GM08714 (cell line): ENCODE measurements around the gene STAT5A.
"Not testable (repeated sequence)": the region's sequence is repeated elsewhere in the genome, so short reads cannot be mapped to it uniquely, and the experiment has no call there.

Experiments
- H3K4me3 ChIP-seq: fragments of 200-500 bp; sonication (Bioruptor generic); 2 replicates; pipeline ENCODE4 v1.5.1; 2014; ENCODE audit warnings: mild to moderate bottlenecking, low read length, inconsistent platforms
- ZNF274 ChIP-seq: IDR thresholded peaks from 2 replicates; pipeline ENCODE4 v1.6.1; 2012; ENCODE audit warnings: mild to moderate bottlenecking, low read depth, low read length

STAT5A gene

DNA sequence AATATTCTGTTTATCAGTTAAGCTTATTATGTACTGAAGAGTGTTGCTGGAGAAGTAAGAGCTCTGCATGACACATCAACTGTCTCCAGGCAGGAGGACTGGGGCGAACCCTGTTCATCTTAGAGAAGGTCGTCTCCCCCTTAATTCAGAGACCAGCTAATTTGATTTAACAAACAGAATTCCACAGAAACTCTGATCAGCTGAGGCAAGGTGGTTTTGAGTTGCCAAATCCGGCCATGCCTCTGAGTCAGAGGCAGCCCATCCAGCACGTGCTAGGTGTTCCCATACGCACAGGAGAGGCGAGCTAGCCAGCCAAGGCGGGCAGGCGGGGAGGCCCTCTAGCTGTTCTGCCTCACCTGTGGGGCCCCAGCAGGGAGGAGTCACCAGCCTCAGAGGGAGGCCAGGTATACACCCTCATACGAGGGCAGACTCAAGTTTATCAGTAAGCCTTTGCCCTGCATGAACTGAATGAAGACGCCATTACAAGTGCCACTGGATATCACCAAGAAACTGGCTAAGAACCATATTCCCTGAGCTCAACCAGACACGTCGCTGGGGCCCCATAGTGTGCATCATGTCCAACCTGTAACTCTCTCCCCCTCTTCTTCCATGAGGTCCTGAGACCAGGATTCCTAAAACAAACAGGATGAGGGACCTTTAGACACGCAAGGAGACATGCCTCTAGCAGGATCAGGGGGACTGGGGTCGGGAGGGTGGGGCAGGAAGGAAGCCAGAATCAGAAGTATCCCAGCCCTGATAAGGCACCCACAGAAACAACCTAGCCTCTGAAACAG is 25.7 kb downstream of the STAT5A start:
- no peak for TF ChIP-seq ZNF274
- no peak overlapping the region for H3K4me3 ChIP-seq

DNA sequence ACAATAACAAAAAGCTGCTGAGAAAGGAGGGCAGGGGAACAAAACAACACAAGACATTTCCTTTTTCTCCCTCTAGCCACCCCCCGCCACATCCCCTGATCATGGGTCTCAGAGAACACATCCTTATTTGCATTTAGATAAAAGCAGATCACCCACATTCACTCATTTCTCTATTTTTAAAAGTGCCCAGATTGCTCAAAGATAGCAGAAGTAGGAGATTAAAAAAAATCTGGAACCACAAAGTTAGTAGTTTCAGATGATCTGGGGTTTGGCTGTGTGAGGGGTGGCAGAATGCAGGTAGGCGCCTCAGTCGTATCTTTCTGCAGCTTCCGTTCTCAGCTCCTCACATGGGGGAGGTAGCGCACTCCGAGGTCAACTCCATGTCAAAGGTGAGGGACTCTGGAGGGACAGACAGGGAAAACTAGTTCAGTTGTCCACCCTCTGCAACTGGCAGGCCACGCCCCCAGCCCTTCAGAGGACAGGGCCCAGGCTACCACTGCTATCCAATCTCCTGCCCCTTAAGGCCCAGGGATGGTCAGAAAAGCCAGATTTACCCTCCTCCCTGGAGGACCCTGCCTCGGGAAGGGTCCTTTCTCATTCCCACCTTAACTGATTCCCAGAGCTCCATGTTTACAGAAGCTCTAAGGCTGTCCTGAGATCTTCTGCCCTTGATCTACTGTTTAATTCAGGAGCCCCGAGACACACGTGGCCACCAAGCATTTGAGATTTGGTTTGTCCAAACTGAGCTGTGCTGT is 27.3 kb downstream of the STAT5A start:
- no peak for TF ChIP-seq ZNF274
- H3K4me3 ChIP-seq: no peak overlapping the region

DNA sequence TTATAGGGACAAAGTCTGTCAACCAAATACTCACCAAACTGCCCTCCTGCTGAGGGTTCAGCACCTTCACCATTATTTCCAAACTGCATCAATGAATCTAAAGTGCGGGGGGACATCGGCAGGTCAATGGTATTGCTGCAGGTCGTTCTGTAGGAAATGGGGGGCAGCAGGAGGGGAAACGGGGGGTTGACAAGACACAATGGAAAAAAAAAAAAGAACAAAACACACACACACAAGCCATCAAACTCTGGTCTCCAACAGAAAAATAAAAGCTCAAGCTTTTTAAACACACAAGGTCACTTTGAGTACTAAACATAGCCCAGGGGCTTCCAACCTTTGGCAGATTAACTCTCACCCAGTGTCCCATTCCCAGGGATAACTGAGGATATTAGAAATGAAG is 28.5 kb downstream of the STAT5A start:
- TF ChIP-seq ZNF274: no peak
- no peak overlapping the region for H3K4me3 ChIP-seq

DNA sequence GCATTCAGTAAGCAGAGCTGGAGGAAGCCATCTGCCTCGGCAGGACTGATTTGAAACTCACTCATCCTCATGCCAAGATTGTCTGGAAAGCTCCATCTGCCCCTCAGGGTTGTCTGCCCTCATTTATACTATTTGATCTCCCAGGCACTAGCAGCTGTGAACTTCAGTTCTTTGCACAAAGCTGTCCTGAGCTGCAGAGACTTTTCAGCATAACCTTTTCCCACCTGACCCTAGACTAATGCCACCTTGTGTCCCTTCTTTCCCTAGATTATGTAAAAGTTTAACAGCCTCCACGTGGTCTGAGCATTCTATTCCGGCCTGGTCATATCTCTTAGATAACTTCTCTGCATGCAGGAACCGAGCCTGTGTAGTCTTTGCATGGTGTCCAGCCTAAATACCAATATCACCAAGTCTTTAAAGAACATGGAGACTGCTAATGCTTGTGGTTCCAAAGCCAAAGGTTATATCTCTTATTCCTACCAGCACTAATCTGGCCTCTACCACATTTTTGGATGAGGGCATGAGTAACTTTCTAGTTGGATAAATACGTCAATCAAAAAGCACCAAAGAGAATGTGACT is 29.1 kb downstream of the STAT5A start:
- no peak for TF ChIP-seq ZNF274

DNA sequence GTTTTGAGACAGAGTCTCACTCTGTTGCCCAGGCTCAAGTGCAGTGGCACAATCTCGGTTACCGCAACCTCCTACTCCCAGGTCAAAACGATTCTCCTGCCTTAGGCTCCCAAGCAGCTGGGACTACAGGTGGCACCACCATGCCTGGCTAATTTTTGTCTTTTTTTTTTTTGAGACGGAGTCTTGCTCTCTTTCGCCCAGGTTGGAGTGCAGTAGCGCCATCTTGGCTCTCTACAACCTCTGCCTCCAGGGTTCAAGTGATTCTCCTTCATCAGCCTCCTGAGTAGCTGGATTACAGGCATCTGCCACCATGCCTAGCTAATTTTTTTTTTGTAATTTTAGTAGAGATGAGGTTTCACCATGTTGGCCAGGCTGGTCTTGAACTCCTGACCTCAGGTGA is 29.7 kb downstream of the STAT5A start:
- not testable (repeated sequence) for H3K4me3 ChIP-seq

More for the DNA sequence above, 29.1 kb downstream of the STAT5A start:
- H3K4me3 ChIP-seq: no peak overlapping the region

DNA sequence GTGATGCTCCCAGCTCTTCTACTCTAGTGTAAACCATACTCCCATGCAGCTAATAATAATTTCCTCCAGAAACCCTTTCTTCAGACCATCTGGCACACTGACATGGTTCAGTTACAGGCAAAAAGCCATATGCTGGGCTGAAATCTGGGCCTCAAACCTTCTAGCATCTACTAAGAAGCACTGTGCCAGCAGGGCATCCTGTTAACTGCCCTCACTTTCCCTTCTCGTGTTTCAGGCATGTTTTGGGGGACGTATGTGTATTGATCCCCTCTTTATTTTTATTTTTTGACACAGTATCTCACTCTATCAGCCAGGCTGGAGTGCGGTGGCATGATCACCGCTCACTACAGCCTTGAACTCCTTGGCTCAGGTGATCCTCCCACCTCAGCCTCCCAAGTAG is 33.3 kb downstream of the STAT5A start:
- no peak for TF ChIP-seq ZNF274
- no peak overlapping the region for H3K4me3 ChIP-seq

DNA sequence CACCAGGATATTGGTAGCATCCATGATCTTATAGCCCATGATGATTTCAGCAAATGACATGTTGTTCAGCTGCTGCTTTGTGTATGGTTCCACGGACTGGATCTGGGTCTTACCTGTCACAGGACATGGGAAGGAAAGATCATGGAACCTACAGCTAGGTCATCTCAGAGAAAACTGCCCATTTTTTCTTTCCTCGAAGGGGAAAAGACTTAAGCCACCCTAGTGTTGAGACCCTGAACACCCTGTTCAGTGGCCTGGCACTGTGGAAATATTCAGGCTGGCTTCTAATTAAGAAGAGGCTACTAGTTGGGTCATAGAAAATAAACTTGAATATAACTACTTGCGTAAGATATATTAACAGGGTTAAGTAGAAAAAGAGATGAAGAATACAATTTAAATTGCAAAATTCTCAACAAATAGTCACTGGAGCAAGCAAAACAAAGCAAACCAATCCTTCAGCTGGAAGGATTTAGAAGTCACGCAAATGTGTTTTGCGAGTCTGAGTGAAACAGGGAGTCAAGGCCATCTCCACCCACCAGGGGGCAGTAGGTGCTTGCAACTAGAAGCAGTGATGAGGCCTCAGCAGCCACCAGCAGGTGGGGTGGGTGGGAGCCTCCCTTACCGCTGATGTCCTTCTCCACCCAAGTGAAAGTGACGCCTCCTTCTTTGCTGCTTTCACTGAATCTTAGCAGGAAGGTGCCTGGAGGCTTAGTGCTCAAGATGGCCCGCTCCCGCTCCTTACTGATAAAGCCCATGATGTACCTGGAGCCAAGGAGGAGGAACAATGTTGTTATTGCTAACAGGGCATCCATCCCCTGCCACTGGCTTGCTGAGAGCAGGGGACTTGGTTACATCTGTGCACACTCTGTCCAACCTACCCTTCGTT is 34.3 kb downstream of the STAT5A start:
- no peak overlapping the region for H3K4me3 ChIP-seq
- TF ChIP-seq ZNF274: no peak

DNA sequence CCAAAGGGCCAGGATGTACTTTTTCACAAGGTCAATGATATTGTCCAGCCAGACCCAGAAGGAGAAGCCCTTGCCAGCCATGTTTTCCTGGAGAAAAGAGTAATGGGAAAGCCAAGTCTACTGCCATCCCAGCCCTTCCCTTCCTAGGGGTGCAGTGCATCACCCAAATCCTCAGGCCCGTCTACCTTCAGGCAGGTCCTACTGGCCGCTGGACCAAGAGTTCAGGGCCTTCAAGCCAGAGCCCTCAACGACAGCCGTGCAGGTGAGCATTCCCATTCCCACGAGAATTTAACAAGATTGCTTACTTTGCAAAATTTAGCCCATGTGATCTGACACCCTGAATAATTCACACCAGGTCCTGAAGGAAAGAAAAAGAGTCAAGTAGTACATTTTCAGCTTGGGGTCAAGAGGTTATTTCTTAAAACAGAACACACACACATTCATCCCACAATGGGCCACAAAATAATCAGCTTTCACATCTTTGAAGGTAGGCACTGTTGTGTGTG is 35.0 kb downstream of the STAT5A start:
- no peak for TF ChIP-seq ZNF274
- H3K4me3 ChIP-seq: no peak overlapping the region

DNA sequence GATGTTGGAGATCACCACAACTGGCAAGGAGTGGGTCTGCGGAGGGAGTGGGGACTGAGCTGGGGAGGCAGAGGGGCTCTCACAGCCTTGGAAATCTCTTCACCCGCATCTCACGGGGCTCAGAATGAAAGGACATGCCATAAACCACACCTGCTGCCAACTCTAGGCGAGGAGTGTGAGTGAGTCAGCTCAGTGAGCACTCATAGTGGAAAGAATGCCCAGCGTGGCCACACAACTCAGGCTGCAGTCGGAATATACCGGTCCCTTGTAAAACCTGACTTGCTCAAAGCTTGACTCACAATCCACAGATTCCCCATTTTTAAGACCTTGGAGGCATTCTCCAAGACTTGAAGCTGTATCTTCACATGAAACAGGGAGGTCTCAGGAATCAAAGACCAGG is 36.7 kb downstream of the STAT5A start:
- TF ChIP-seq ZNF274: no peak
- H3K4me3 ChIP-seq: no peak overlapping the region

DNA sequence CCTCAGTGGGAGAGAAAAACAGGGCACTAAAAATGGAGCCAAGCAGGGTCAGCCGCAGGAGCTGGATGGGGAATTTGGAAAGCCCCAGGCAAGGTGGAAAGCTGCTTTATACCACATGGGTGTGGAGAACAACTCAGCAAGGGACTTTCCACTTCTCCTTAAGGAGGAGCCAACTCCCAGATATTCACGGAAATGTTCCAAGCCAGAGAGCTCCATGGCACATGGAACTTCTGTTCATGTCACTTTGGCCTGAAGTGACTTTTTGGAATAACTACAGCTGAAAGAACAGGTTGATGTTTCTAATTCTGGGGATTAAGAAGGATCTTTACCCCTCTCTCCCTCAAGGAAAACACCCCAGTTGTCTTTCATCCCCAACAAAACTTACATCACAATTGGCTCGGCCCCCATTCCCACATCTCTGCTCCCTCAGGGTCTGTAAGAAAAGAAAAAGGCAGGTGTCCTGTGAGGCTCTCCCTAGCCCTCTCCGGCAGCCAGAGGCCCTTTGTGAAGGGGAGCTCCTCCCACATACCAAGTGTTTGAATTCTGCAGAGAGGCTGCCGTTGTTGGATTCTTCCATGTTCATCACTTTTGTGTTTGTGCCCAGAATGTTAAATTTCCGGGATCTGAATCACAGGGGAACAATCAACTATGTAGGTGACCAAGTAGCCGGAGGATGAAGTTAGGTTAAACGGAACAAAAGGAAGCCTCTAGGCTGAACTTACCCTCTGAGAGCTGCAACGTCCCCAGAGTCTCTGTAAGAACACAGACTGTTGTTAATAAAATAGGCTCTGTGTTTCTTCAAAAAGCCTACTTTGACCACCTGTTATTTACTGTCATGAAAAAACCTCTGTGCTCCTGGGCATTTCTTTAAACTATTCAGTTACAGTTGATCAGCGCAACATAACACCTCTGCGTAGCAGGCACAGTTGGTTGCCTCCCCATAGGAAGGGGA is 41.0 kb downstream of the STAT5A start:
- no peak for TF ChIP-seq ZNF274
- H3K4me3 ChIP-seq: no peak overlapping the region

DNA sequence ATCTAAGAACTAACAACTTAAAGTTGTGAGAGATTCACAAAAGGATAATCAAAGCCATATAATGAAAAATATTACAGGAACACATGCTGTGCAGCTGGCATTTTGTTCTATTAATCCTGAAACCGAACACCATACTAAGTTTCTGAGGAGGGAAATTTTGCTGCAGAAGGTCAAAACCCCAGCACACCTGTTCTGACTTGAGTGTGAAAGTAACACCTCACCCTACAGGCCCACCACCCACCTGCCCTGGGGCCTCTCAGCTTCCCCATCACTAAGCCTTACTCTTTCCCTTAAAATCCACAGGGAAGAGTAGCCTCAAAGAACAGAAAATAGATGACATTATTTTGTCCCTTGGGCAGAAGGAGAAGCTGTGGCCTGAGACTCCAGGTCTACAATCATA is 44.8 kb downstream of the STAT5A start:
- no peak overlapping the region for H3K4me3 ChIP-seq
- TF ChIP-seq ZNF274: no peak

DNA sequence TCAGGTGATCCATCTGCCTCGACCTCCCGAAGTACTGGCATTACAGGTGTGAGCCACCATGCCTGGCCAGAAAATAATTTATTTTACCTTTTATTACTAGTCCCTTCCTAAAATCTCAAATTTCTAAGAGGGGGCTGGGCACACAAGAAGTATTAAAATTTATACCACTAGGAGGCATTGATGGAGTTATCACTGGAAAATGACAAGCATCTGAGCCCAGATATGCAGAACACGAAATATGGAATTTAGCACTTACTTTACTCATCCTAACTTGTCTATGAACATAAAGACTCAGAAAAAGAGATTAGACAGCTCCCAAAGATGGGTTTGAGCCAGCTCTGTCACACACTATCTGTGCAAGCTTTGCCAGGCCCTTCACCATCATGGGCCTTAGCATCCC is 46.4 kb downstream of the STAT5A start:
- TF ChIP-seq ZNF274: no peak
- no peak overlapping the region for H3K4me3 ChIP-seq

DNA sequence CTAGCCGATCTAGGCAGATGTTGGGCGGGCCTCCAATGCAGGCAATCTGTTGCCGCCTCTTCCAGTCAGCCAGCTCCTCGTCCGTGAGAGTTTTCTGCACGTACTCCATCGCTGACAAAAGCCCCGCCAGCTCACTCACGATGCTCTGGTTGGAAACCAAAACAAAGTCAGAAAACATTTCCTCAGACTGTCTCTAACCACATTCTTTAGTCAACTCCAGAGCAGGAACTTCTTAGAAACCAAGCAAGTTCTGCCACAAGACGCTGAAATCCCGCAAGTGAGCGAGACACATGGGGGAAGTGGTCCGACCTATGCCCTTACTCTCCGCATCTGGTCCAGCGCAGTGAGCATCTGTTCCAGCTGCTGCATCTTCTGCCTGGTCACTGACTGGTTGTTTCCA is 49.1 kb downstream of the STAT5A start:
- no peak overlapping the region for H3K4me3 ChIP-seq
- TF ChIP-seq ZNF274: no peak
